ENCODE measurements around the gene FUOM.

The FUOM gene

GRCh38 chr10:133329491-133330202, 28.2 kb downstream of the FUOM start:
- no peak overlapping the region for H3K27ac ChIP-seq (ENCODE audit: low read depth in 2 of 2, low read length in 2 of 2)
- H3K4me1 ChIP-seq (ENCODE audit: control insufficient read depth in 2 of 2, insufficient read depth in 2 of 2, low read length in 2 of 2): peaks cover 2 to 11% of the 10 kb centered on the region in 2 donors
- H3K4me3 ChIP-seq (ENCODE audit: low read length in 2 of 2): peak overlapping the region; percentile 27 to 37
- H3K27me3 ChIP-seq (ENCODE audit: control insufficient read depth in 2 of 2, insufficient read depth in 2 of 2, low read length in 2 of 2): peaks cover 47 to 69% of the 10 kb centered on the region in 2 donors
- no peaks in the 10 kb centered on the region for H3K36me3 ChIP-seq (ENCODE audit: control insufficient read depth in 2 of 2, insufficient read depth in 2 of 2, low read length in 2 of 2)
- H3K9ac ChIP-seq (ENCODE audit: low read depth in 1 of 2, low read length in 2 of 2): no peak overlapping the region
- H3K9me3 ChIP-seq (ENCODE audit: control insufficient read depth in 2 of 2, low read length in 2 of 2): no peaks in the 10 kb centered on the region

DNA sequence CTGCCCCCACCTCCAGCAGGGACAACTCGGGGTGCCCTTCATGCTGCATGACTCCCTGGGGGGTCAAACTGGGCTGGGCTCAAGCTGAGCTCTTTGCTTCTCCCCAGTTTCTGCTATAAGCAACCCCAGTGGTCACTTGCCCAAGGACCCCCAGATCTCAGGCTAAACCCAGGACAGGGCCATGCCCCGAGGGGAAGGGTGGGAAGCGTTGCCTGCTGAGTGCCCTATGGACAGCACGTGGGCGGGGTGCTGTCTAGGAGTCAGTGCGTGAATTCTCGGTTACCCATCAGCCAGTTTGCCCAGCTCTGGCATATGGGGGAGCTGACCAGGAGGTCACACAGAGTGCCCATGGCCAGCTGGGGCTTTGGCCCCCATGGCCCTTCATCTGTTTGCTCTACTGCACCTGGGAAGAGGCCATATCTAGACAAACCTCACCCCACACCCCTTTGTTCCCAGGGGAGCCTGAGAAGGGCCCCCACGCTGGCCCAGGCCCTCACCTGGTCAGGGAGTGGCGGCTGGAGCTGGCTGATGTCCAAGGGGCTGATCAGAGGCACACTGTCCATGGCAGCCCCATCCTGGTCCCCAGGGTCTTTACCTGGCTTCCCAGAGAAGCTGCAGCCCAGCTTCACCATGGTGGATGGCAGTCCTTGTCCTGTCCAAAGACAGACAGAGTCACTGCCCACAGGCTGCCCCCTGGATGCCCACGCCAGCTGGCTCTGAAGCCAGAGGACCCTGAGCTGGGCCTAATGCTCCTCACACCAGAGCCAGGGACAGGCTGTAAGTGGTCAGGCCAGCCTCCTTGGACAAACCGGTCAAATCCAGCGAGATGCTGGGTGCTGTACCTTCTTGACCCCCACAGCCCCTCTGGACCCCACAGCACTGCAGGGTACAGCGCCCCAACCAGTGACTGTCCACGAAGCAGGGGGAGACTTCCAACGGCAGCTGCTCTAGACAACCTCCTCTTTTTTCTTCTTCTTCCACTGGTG, 29.2 kb downstream of the FUOM start:
- no peaks in the 10 kb centered on the region for H3K36me3 ChIP-seq (ENCODE audit: control insufficient read depth in 2 of 2, insufficient read depth in 2 of 2, low read length in 2 of 2)
- H3K4me3 ChIP-seq (ENCODE audit: low read length in 2 of 2): no peak overlapping the region
- peaks cover 44 to 65% of the 10 kb centered on the region in 2 donors for H3K27me3 ChIP-seq (ENCODE audit: control insufficient read depth in 2 of 2, insufficient read depth in 2 of 2, low read length in 2 of 2)

DNA sequence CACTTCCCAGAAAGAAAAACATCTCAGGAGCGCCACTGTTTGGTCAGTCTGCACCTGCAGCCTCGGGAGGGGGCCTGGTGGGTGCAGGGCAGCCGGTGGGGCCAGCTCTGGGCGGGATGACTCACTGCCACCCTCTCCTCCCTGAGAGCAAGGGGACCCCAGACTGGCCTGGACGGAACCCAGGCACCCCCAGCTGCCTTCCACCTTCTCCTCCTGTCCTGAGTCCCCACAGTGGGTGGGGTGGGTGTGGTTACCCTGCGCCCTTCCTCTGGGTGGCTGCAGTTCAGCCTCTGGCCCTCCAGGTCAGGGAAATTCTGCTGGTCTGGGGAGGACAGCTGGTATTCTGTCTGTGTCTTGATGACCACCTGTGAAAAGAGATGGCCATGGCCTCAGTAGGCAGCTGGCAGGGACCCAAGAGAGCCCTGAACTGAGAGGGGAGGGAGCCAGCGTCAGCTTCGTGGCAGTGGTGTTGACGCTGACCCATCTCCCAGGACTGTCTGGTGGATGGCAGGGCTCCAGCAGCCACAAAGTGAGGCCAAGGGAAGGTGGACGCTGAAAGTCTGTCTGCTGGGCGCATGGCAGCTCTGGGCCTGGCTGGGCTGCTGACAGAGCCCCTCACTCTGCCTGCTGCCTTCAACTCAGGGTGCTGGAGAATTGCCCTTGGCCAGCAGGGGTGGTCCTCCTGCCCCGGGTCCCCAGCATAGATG, 30.0 kb downstream of the FUOM start:
- peaks cover 4 to 11% of the 10 kb centered on the region in 2 donors for H3K4me1 ChIP-seq (ENCODE audit: control insufficient read depth in 2 of 2, insufficient read depth in 2 of 2, low read length in 2 of 2)
- no peak overlapping the region for H3K9ac ChIP-seq (ENCODE audit: low read depth in 1 of 2, low read length in 2 of 2)
- no peaks in the 10 kb centered on the region for H3K9me3 ChIP-seq (ENCODE audit: control insufficient read depth in 2 of 2, low read length in 2 of 2)
- no peak overlapping the region for H3K27ac ChIP-seq (ENCODE audit: low read depth in 2 of 2, low read length in 2 of 2)
- H3K27me3 ChIP-seq (ENCODE audit: control insufficient read depth in 2 of 2, insufficient read depth in 2 of 2, low read length in 2 of 2): peaks cover 44 to 63% of the 10 kb centered on the region in 2 donors
- H3K36me3 ChIP-seq (ENCODE audit: control insufficient read depth in 2 of 2, insufficient read depth in 2 of 2, low read length in 2 of 2): no peaks in the 10 kb centered on the region
- H3K4me3 ChIP-seq (ENCODE audit: low read length in 2 of 2): no peak overlapping the region

More for the DNA sequence above, 29.2 kb downstream of the FUOM start:
- Histone ChIP-seq H3K9ac (ENCODE audit: low read depth in 1 of 2, low read length in 2 of 2) (peak overlapping the region in 1 of 2 donors; percentile 14), H3K27ac (ENCODE audit: low read depth in 2 of 2, low read length in 2 of 2) (no peak overlapping the region), H3K9me3 (ENCODE audit: control insufficient read depth in 2 of 2, low read length in 2 of 2) (no peaks in the 10 kb centered on the region), H3K4me1 (ENCODE audit: control insufficient read depth in 2 of 2, insufficient read depth in 2 of 2, low read length in 2 of 2) (peaks cover 4 to 11% of the 10 kb centered on the region in 2 donors)

GRCh38 chr10:133326745-133327650, 30.8 kb downstream of the FUOM start:
- Histone ChIP-seq H3K4me1 (ENCODE audit: control insufficient read depth in 2 of 2, insufficient read depth in 2 of 2, low read length in 2 of 2) (peaks cover 4 to 11% of the 10 kb centered on the region in 2 donors), H3K27me3 (ENCODE audit: control insufficient read depth in 2 of 2, insufficient read depth in 2 of 2, low read length in 2 of 2) (peaks cover 38 to 56% of the 10 kb centered on the region in 2 donors), H3K9ac (ENCODE audit: low read depth in 1 of 2, low read length in 2 of 2) (no peak overlapping the region), H3K4me3 (ENCODE audit: low read length in 2 of 2) (no peak overlapping the region), H3K36me3 (ENCODE audit: control insufficient read depth in 2 of 2, insufficient read depth in 2 of 2, low read length in 2 of 2) (no peaks in the 10 kb centered on the region), H3K9me3 (ENCODE audit: control insufficient read depth in 2 of 2, low read length in 2 of 2) (no peaks in the 10 kb centered on the region), H3K27ac (ENCODE audit: low read depth in 2 of 2, low read length in 2 of 2) (no peak overlapping the region)

DNA sequence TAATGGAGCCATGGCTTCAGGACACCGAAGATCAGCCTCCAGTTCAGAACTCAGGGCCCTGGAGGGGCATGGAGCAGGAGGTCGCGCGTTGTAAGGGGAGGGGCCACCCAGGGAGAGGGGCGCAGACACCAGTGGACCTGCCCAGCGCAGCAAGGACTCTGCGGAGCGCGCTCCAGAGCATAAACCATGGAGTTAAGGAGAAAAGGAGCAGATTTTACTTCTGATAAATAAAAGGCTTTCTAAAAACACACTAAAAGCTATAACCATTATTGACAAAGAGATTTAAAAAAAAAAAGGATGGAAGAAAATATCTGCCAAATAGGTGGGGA, 31.6 kb downstream of the FUOM start:
- H3K9me3 ChIP-seq (ENCODE audit: control insufficient read depth in 2 of 2, low read length in 2 of 2): no peaks in the 10 kb centered on the region
- H3K4me3 ChIP-seq (ENCODE audit: low read length in 2 of 2): peak overlapping the region in 1 of 2 donors; percentile 23
- peak overlapping the region in 1 of 2 donors; percentile 17 for H3K9ac ChIP-seq (ENCODE audit: low read depth in 1 of 2, low read length in 2 of 2)
- no peaks in the 10 kb centered on the region for H3K36me3 ChIP-seq (ENCODE audit: control insufficient read depth in 2 of 2, insufficient read depth in 2 of 2, low read length in 2 of 2)
- H3K27me3 ChIP-seq (ENCODE audit: control insufficient read depth in 2 of 2, insufficient read depth in 2 of 2, low read length in 2 of 2): peaks cover 38 to 54% of the 10 kb centered on the region in 2 donors
- H3K27ac ChIP-seq (ENCODE audit: low read depth in 2 of 2, low read length in 2 of 2): no peak overlapping the region
- H3K4me1 ChIP-seq (ENCODE audit: control insufficient read depth in 2 of 2, insufficient read depth in 2 of 2, low read length in 2 of 2): peaks cover 4 to 11% of the 10 kb centered on the region in 2 donors

DNA sequence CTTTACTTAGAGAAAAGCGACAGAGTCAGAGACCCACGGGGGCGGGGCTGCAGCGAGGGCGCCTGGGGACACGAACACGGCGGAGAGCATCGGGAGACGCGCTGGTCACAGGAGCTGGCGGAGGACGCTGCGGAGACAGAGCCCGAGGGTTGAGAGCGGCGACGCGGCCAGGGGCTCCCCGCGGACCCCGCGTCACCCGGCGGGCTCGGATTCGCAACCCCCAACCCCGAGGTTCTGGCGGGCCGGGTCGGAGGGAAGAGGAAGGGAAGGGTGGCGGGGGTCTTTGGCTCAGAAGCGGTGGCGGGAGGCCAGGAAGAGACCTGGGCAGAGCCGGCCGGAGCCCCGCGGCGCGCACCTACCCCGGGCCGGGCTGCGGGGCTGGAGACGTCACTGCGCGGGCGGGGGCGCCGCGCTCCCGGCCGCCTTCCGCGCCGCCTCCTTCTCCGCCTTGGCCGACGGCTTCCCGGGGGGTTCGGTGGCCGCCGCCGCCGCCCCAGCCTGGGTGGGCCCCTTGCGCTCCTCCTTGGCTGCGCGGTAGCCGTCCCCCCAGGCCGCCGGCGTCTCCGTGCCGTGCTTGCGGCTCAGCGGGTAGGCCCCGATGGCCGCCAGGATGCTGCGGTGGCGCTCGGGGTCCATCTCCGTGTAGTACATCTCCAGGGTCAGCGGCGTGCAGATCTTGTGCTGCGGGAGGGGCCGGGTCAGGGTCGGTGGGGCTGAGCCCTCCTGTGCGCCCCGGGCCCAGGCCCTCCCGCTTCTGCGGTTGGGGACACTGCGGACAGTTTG, 32.2 kb downstream of the FUOM start:
- Histone ChIP-seq H3K9ac (ENCODE audit: low read depth in 1 of 2, low read length in 2 of 2) (peak overlapping the region in 1 of 2 donors; percentile 17), H3K27me3 (ENCODE audit: control insufficient read depth in 2 of 2, insufficient read depth in 2 of 2, low read length in 2 of 2) (peaks cover 33 to 50% of the 10 kb centered on the region in 2 donors), H3K36me3 (ENCODE audit: control insufficient read depth in 2 of 2, insufficient read depth in 2 of 2, low read length in 2 of 2) (no peaks in the 10 kb centered on the region), H3K9me3 (ENCODE audit: control insufficient read depth in 2 of 2, low read length in 2 of 2) (no peaks in the 10 kb centered on the region), H3K27ac (ENCODE audit: low read depth in 2 of 2, low read length in 2 of 2) (no peak overlapping the region), H3K4me1 (ENCODE audit: control insufficient read depth in 2 of 2, insufficient read depth in 2 of 2, low read length in 2 of 2) (peaks cover 4 to 11% of the 10 kb centered on the region in 2 donors), H3K4me3 (ENCODE audit: low read length in 2 of 2) (peak overlapping the region in 1 of 2 donors; percentile 23)

GRCh38 chr10:133324857-133325260, 33.0 kb downstream of the FUOM start:
- H3K4me1 ChIP-seq (ENCODE audit: control insufficient read depth in 2 of 2, insufficient read depth in 2 of 2, low read length in 2 of 2): peaks cover 4 to 9% of the 10 kb centered on the region in 2 donors
- no peak overlapping the region for H3K27ac ChIP-seq (ENCODE audit: low read depth in 2 of 2, low read length in 2 of 2)
- no peaks in the 10 kb centered on the region for H3K9me3 ChIP-seq (ENCODE audit: control insufficient read depth in 2 of 2, low read length in 2 of 2)
- H3K9ac ChIP-seq (ENCODE audit: low read depth in 1 of 2, low read length in 2 of 2): no peak overlapping the region
- no peaks in the 10 kb centered on the region for H3K36me3 ChIP-seq (ENCODE audit: control insufficient read depth in 2 of 2, insufficient read depth in 2 of 2, low read length in 2 of 2)
- peaks cover 33 to 50% of the 10 kb centered on the region in 2 donors for H3K27me3 ChIP-seq (ENCODE audit: control insufficient read depth in 2 of 2, insufficient read depth in 2 of 2, low read length in 2 of 2)
- no peak overlapping the region for H3K4me3 ChIP-seq (ENCODE audit: low read length in 2 of 2)

DNA sequence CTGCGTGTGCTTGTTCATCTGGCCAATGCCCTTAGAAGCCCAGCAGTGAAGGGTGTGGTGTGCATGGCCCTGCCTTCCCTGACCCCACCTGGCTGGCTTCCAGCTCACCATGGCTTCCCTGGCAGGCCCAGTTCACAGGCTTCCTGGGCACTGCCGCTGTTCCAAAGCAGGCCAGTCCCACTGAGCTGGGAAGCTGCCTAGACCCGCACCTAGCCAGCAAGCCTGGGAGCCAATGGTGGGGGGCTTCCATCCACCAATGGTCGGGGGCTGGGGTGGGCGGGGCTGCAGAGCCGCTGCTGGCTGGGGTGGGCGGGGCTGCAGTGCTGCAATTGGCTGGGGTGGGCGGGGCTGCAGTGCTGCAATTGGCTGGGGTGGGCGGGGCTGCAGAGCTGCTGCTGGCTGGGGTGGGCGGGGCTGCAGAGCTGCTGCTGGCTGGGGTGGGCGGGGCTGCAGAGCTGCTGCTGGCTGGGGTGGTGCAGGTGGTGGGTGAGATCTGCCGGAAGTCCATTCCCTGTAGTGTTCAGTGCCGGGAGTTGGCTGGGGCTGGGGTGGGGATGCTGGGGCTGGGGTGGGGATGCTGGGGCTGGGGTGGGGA, 33.5 kb downstream of the FUOM start:
- Histone ChIP-seq H3K27ac (ENCODE audit: low read depth in 2 of 2, low read length in 2 of 2) (no peak overlapping the region), H3K36me3 (ENCODE audit: control insufficient read depth in 2 of 2, insufficient read depth in 2 of 2, low read length in 2 of 2) (no peaks in the 10 kb centered on the region), H3K4me1 (ENCODE audit: control insufficient read depth in 2 of 2, insufficient read depth in 2 of 2, low read length in 2 of 2) (peaks cover 4 to 8% of the 10 kb centered on the region in 2 donors), H3K9me3 (ENCODE audit: control insufficient read depth in 2 of 2, low read length in 2 of 2) (no peaks in the 10 kb centered on the region), H3K4me3 (ENCODE audit: low read length in 2 of 2) (peak overlapping the region; percentile 46 to 55), H3K9ac (ENCODE audit: low read depth in 1 of 2, low read length in 2 of 2) (no peak overlapping the region), H3K27me3 (ENCODE audit: control insufficient read depth in 2 of 2, insufficient read depth in 2 of 2, low read length in 2 of 2) (peaks cover 36 to 46% of the 10 kb centered on the region in 2 donors)

All from mucosa of rectum (tissue), 2 donors.